Right lobe of liver (tissue), 4 donors: ENCODE measurements around the gene ATP10A.

Experiments used
- CTCF ChIP-seq, 4 donors: fragments of 200-600 bp in 3 of 4; fragments of 450-650 bp in 1 of 4; IDR thresholded peaks; one replicate each; pipeline versions ENCODE4 v1.5.1 to v1.8.0; 2016 to 2022; ENCODE audit warnings: antibody characterized with exemption in 4 of 4, mild to moderate bottlenecking in 2 of 4
- POLR2A ChIP-seq: fragments of 450-650 bp; IDR thresholded peaks from one replicate; pipeline ENCODE4 v1.6.1; 2017; ENCODE audit warnings: antibody characterized with exemption, mild to moderate bottlenecking
- donor health status: DM: no; HTN: no; CAD: no.
- donor health status: DM: no; HTN: no; CAD: no.
- donor health status: DM: no; HTN: yes; CAD: no.

- TF ChIP-seq POLR2A, result no peak
- TF ChIP-seq CTCF (IDR thresholded peaks at IDR 0.05), result no peak
These were observed 32.2 kb downstream of the ATP10A start for GRCh38 chr15:25830844-25831451.
